ENCODE measurements around the gene CDH23.

CDH23 gene

DNA sequence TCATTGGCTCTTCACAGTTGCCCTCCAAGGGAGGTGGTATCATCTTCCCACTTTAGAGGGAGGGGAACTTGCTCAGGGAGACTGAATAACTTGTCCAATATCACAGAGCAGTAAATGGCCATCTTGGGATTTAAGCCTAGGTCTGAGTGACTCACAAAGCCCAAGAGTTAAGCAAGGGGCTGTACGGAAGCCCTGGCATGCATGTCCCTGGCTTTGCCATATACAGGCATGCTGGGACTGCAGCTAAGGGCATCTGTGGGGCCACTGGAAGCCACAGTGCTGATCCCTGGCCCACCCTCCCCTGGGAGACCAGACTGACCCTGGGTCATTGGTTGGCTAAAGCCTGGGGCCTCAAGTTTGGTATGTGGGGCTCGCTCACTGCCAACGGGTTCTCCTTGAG, 373.5 kb downstream of the CDH23 start:
- no peak for DNase-seq

- no peak for DNase-seq
These were observed 374.1 kb downstream of the CDH23 start for GRCh38 chr10:71770789-71771188.

GRCh38 chr10:71771204-71771603, 374.5 kb downstream of the CDH23 start:
- DNase-seq = no peak

GRCh38 chr10:71771821-71772617, 375.3 kb downstream of the CDH23 start:
- no peak for DNase-seq

GRCh38 chr10:71772832-71773220, 376.1 kb downstream of the CDH23 start:
- no peak for DNase-seq

- DNase-seq = no peak
These were observed 376.7 kb downstream of the CDH23 start, which contains the start of gene VSIR for GRCh38 chr10:71773221-71773971. VSIR (minus strand) TSS chr10:71773520; CDS start chr10:71773439, 81 bp downstream.

DNA sequence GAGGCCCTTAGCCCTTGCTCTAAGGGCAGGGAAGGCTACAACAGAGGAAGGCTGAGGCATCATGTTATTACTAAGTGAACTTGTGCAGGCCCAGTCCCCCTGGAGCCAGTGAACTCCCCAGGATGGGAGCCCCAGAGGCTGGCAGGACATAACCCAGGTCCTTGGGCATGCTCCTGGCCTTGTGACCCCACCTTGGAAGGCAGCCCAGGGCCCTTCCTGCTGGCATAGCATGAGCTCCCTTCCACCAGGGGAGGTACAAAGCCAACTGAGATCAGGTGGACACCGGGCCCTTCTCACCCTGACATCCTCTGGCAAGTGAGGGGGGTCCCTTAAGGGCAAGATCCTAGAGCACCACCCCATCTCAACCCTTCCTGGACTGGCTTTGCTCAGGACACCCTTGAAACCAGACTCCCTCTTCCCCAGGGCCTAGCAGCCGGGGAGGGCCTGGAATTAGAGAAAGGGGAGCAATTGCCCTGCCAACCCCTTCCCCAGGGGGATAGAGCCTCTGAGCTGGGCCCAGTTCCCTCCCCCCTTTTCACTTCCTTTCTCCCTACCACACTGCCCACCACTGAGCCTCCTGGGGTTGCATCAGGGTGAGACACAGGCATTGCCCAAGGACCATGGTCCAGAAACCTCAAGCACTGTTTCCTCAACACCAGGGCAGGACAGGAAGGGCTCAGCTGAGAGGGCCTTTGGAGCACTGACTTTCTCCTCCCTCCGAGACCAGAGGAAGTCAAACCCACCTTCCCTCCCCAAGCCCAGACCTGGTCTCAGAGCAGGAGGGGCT, 378.4 kb downstream of the CDH23 start:
- DNase-seq = no peak

GRCh38 chr10:71776481-71776925, 379.8 kb downstream of the CDH23 start:
- no peak for DNase-seq

GRCh38 chr10:71777213-71777985, 380.7 kb downstream of the CDH23 start:
- no peak for DNase-seq

GRCh38 chr10:71778071-71778825, 381.5 kb downstream of the CDH23 start:
- no peak for DNase-seq

DNA sequence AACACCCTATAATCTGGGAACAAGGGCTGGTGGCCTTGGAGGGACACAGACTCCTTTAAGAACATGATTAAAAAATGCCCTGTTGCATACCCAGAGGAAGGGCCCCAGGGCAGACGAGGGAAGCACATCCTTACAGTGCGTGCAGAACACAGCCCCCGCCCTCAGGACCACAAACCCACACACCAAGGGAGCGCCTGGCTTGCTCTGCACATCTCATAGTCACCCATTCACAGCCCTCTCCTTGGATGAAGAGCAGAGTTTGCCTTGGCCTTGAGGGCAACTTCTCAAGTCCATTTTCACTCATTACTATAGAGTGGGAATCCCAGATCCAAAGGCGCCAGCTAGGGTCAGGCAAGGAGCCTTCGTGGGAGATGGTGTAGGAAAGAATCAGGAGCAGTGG, 382.9 kb downstream of the CDH23 start:
- DNase-seq = no peak

- no peak for DNase-seq
These were observed 383.4 kb downstream of the CDH23 start for GRCh38 chr10:71780156-71780555.

GRCh38 chr10:71780719-71781118, 384.0 kb downstream of the CDH23 start:
- no peak for DNase-seq

DNA sequence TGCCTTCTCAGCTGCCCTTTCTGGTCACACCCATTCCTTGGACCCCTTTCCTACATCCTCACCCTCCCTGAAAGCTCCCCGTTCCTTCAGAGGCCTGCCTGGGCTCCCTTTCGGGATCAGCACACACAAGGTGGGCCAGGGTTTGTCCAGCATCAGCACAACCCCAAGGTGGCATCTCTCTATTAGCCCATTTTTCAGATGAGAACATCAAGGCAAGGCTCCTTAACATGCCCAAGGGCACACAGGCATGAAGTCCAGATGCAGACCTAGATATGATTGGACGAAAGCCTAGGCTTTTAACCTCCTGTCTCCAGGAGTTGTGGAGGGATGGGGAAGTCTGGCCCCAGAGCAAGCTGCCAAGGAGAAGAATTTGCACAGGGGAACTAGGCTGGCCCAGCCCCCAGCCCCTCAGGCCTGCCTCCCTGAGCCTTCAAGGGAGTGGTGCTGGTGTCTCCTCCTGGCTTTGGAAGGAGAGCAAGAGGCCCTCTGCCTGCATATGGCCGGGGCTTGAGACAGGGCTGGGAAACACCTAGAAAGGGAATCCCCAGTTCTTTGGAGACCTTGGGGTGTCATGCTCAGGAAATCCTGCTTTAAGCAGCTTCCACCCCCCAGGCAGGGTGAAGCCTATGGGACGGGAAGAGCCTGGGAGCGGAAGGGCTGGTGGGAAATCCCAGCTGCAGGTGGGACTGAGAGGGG, 385.6 kb downstream of the CDH23 start:
- no peak for DNase-seq

GRCh38 chr10:71782917-71783490, 386.3 kb downstream of the CDH23 start:
- no peak for DNase-seq

DNA sequence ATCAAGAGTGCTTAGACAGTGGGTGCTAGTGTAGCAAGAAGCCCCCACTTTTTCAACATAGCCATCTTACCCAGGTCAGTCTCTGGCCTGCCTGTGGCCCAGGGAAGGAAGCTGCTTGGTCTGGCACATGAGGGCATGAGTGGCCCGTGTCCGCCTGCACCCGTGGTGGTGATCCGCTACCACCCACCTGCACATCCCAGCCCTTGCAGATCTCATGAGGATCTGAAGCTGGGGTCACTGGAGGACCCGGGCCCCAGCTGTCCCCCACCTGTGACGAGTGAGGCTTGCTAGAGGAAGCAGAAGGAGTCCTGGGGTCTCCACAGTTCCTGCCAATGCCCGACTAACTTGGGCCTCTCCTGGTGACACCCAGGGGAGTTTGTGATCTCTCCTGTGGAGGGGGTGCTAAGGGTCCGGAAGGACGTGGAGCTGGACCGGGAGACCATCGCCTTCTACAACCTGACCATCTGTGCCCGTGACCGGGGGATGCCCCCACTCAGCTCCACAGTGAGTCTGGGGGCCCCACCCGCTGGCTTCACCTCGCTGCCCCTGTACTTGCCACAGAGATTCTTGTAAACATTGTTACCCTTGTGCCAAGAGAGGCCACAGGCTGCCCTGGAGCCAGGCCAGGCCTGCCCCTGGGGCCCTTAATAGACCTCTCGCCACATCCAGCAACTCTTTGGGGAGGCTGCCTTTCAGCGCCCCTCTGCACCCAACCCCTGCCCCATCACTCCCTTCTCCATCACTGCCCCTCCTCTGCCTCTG, 387.4 kb downstream of the CDH23 start:
- no peak for DNase-seq

DNA sequence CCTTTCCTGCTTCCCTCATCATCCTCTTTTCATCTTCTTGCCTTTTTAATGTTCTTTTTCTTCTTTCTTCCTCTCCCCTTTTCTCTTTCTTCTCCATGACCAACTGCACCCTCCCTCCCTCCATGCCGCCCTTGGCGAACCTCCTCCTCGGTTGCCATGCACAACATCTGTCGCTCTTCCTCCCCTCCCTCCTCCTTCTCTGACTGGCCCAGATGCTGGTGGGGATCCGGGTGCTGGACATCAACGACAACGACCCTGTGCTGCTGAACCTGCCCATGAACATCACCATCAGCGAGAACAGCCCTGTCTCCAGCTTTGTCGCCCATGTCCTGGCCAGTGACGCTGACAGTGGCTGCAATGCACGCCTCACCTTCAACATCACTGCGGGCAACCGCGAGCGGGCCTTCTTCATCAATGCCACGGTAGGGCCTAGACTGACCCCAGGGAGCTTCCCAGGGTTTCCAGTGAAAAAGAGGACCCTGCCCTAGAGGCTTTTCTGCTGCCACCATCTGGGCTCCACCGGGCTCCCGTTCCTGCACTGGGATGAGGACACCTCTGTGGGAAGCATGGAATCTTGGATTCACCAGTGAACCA, 388.1 kb downstream of the CDH23 start:
- no peak for DNase-seq

- DNase-seq = no peak
These were observed 392.2 kb downstream of the CDH23 start for GRCh38 chr10:71788954-71789353.

DNA sequence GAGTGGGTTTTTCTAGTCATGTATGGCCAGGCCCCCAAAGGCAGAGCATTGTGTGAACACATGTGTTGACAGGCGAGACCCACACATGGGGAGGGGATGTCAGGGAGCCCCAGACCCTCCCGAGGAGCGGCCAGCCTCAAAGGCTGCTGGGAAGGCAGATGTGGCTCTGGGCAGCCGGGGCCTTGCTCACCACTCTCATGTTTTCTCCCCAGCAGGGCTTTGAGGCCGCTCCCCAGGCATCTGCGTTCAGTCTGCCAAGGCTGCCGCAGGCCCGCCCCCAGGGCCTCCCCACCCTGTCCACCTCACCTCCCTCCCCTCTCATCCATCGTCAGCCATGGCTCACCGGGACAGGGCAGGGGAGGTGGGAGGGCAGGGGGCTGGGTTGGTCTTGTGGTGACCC, 393.2 kb downstream of the CDH23 start:
- DNase-seq = no peak

Measured in NCI-H1436 treated with DMSO at 0.1 percent for 48 hours (cell line).